KG1 (cell line): ENCODE data around the gene TBCD.

ENCODE experiments used
- DNase-seq: peaks from one replicate; lab custom pipeline; 2025; lab: John Stamatoyannopoulos, UW

Gene TBCD

DNA sequence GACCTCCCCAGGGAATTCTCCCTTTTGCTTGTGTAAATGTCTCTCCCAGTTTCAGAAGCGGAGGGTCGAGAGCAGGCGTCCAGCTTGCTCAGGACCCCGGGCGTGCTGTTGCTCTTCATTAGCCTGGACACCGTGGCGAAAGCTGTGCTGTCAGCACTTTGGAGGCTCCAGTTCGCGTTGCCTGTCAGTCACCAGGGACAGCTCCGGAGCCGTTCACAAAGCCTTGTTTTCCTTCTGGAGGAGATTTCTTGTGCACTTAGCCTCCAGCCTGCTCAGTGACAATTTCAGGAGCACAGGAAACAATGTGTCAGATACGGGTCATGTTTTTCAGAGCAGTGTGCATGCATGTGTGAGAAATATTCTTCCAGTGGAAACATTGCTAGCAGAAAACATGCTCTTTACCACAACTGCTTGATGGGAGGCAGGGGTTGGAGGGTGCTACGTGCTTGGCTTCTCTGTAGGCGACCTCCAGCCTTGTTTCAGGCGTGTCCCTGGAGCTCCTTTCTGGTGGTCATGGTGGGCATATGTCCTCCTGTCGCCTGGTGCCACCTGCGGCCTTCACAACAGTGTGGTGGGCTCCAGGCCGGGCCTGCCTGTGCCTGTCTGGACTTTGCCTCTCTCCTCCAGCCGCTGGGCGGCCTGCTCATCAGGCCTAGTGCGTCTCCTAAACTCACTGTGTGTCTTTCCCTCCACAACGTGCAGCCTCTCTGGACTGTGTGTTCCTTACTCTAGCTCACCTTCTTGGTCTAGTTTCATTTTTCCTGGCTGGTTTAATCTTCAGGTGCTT lies 59.0 kb downstream of the TBCD start:
- DNase-seq, result no peak

GRCh38 chr17:82812058-82812457 lies 60.2 kb downstream of the TBCD start:
- no peak for DNase-seq

- DNase-seq, result no peak
Measured at GRCh38 chr17:82812601-82813000, 60.7 kb downstream of the TBCD start.

- DNase-seq, result no peak
Measured at GRCh38 chr17:82813299-82814051, 61.6 kb downstream of the TBCD start.

DNA sequence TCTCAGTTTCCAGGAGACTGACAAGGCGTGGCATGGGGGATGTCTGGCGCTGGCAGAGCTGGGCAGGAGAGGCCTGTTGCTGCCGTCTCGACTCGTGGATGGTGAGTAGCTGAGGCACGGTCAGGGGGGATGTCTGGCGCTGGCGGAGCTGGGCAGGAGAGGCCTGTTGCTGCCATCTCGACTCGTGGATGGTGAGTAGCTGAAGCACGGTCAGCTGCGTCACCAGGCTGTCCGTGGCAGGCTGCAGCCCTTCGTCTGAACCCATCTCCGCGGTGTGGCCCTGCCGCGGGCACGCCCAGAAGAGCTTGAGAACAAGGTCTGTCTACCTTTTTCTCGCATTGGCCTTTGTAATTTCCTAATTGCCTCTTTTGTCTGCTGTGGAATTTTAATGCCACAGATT lies 63.0 kb downstream of the TBCD start:
- DNase-seq, result no peak

DNA sequence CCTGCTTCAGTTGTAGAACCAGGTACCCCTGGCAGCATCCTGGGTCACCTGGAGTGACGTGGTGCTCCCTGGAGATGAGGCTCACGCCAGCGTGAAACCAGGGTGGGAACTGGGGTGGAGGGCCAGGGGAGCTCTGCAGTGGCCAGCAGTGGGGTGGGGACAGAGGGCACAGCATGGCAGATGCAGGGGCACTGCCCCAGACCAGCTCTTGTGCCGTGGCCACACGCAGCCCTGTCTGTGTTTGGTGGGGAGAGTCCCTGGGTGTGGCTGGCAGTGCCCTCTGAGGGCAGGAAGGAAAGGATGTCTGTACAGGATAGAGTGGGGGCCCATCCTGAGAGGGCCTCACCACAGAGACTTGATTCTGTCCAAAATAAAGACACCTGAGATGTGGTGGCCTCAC lies 63.5 kb downstream of the TBCD start:
- DNase-seq, result no peak

- DNase-seq, result no peak
Measured at GRCh38 chr17:82815790-82816305, 64.0 kb downstream of the TBCD start.

DNA sequence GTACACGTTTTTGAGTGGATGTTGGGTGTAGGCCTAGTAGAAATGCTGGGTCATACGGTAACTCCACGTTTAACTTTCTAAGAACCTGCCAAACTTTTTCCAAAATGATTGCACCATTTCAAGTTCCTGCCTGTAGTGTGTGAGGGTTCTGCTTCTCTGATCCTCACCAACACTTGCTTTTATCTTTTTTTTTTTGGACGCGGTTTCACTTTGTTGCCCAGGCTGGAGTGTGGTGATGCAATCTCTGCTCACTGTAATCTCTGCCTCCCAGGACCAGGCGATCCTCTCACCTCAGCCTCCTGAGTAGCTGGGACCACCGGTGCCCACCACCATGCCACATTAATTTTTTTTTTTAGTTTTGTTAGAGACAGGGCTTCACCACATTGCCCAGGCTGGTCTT lies 64.5 kb downstream of the TBCD start:
- DNase-seq, result no peak

DNA sequence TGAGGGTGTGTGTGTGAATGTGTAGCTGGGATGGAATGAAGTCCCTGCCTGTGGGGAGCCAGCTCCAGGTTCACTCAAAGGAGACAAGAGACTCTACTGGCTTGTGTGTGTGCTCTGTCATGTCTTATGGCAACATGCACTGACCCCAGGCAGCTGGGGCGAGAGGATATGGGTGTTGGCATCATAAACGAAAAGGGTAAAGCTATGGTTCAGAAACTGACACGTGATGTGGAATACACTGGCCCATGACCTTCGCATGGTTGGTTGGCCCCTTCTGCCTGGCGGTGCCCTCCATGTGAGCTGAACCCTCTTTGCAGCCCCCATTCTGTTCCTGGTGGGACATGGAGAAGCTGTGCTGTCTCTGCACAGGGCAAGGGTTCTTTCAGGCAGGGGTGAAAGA lies 66.1 kb downstream of the TBCD start:
- no peak for DNase-seq

GRCh38 chr17:82820278-82821251 lies 68.7 kb downstream of the TBCD start:
- no peak for DNase-seq

GRCh38 chr17:82821554-82821953 lies 69.7 kb downstream of the TBCD start:
- DNase-seq, result no peak

DNA sequence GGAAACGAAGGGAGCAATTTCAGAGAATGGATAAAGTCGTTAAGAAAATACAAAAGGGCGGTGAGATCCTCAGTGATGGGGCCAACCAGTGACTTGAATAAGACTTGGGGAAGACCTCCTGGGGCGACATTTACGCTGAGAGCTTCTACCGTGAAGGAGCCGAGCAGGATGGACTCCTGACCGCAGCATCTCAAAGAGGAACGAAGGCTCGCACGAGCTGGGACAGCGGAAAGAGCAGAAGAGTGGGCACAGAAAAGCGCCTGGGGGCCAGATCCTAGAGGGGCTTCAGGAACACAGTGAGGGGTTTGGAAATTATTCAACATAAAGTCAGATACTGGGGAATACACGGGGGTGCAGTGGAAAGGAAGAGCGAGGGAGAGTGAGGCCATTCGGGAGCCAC lies 70.4 kb downstream of the TBCD start:
- no peak for DNase-seq

DNA sequence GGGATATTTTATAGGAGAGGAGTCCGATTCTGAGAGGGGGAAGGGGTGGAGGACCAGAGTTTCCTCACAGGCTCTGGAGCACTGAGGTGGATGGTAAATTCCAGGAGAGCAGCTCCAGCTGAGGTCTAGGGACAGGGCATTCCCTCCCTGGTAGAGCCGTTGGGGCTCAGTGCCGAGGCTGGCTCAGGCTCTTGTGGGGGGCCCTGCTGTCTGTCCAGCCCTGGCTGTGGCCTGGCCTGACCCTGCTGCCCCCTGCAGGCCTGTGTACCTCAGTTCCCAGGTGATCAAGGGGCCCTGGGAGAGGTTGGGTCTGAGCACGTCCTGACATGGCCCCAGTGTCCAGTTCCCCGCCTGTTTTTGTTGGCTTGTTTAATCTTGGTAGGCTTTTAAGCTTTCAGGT lies 71.1 kb downstream of the TBCD start:
- no peak for DNase-seq

GRCh38 chr17:82825540-82826124 lies 73.8 kb downstream of the TBCD start:
- no peak for DNase-seq

DNA sequence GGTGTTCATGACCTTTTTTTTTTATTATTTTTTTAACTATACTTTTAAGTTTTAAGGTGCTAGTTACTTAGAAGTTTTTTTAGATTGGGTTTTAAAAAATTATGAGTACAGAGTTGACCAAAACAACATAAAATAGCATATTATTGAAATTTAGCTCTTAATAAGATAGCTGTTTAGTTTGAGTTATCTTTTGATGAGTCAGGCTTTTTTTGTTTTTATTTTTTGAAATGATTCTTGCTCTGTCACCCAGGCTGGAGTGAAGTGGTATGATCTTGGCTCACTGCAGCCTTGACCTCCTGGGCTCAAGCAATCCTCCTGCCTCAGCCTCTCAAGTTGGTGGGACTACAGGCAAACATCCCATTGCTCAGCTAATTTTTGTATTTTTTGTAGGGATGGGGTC lies 74.3 kb downstream of the TBCD start:
- DNase-seq, result no peak

DNA sequence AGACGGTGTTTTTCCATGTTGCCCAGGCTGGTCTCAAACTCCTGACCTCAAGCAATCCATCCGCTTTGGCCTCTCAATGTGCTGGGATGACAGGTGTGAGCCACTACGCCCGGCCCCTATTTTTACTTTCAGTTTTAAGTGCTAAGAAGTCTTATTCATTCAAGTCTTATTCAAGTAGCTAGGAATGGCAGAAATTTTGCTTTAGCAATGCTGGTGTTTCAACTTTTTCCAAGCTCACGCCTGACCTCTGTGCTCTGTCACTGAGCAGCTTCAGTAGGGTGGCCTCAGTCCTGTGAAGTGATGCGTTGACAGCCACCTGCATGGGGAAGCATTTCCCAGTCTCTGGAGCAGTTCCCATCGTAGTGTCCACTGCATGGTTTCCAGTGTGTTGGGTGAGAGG lies 75.1 kb downstream of the TBCD start:
- DNase-seq, result no peak

DNA sequence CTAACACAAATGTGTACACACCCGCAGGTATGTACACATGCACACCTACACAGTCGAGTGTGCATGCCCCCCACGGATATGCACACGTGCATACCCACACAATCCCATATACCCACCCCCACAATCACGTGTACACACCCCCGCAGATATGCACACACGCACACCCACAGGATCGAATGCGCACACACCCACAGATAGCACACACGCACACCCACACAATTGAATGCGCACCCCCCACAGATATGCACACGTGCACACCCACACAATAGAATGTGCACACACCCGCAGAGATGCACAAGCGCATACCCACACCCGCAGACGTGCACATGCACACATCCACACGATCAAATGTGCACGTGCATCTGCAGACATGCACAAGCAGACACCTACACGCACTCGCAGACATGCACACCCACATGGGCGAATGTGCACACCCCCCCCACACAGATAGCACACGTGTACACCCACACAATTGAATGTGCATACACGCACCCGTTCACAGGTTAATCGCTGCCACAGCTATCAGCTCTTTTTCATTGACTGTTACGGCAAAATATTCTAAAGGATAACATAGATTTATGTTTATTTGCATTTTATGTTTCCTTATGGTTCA lies 77.1 kb downstream of the TBCD start:
- DNase-seq, result no peak

GRCh38 chr17:82830249-82830661 lies 78.4 kb downstream of the TBCD start:
- DNase-seq, result no peak

DNA sequence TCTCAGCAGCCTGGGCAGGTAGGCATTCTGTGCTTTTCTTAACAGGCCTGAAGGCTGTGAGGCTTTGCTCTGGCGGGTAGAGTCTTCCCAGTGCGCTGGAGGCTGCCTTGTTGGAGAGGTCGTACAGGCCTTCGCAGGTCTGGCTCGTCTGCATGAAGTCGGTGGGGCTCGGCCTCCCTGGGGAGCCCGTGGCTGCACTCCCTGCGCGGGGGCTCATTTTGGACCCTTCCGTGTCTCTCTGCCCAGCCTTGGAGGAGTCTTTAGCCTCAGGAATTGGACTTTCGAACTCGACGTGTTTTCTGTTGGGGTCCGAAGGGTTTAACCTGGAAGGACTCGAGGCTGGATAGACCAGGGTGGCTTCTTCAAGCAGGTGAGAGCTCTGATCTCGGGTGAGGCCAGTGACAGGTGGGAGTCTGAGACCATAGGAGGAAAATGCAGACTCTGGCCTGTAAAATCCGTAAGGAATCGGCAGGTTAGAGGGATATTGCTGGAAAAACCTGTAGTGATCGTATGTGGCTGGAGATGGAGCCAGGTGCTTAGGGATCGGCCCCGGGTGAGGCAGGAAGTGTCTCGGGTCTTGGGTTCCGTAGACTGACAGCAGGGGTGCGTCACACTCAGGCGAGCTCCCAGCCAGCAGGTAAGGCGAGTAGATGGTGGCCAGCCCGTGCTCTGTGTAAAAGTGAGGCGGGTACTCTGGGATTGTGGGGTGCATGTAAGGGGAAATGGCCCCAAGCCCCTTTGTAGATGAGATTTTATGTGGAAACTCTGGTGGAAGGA lies 79.4 kb downstream of the TBCD start:
- no peak for DNase-seq

DNA sequence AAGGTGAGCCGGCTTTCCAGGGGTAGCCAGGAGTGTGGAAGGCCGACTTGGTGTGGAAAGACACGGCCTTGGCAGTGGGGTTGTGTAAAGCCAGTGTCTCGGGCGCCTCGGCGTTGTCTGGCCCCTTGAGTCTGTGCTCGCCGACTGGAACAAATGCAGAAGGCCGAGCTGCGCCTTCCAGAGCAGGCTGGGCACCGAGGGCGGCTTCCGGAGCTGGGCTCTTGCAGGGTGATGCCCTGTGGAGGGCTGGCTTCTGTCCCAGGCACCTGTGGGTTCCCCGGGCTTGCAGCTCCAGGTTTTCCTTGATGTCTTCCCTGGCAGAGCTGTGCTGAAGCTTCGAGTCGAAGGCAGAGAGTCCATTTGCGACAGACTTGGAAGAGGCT lies 79.9 kb downstream of the TBCD start:
- no peak for DNase-seq

DNA sequence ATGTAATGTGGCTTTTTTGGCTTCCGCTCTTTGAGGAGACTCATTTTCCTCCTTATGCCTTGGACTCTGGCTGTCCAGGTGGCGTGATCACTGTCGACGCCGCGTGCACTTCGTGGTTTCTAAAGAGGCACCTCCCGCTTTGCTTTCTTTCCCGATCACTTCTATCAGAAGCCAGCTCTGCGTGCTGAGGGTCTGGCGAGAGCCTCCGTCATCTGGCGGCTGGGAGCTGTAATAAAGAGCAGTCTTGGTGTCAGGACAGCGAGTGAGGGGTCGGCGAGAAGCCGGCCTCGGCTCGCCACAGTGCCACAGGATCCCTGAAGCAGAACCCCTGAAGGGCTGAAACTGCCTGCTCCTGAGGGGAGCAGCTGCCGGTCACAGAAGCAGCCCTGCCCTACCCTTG lies 80.5 kb downstream of the TBCD start:
- DNase-seq, result no peak
